GM08714 (cell line): Measurements from ENCODE around the gene CNTFR.

ENCODE experiments used
- H3K4me3 ChIP-seq: fragments of 200-500 bp; sonication (Bioruptor generic); 2 replicates; pipeline ENCODE4 v1.5.1; 2014; ENCODE audit warnings: mild to moderate bottlenecking, low read length, inconsistent platforms
- ZNF274 ChIP-seq: IDR thresholded peaks from 2 replicates; pipeline ENCODE4 v1.6.1; 2012; ENCODE audit warnings: mild to moderate bottlenecking, low read depth, low read length

CNTFR gene

DNA sequence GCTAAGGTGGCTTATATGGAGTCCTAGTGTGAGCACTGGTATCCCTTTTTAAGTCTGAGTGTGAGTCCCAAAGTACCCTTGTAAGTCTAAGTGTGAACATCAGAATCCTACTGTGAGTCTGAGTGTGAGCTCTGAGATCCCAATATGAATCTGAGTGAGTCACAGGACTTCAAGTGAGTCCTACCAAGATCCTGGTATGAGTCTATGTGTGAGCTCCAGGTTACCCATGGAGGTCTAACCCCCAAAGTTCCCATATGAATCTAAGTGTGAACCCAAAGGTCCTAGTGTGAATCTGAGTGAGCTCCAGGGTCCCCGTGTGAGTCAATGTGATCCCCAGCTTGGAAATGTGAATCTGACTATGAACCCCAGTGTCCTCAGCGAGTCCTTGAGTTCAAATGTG, 2.3 kb downstream of the CNTFR start:
- TF ChIP-seq ZNF274, result no peak
- H3K4me3 ChIP-seq, result no peak overlapping the region

- no peak for TF ChIP-seq ZNF274
- H3K4me3 ChIP-seq, result no peak overlapping the region
These were observed 3.4 kb downstream of the CNTFR start for GRCh38 chr9:34585946-34586669.

DNA sequence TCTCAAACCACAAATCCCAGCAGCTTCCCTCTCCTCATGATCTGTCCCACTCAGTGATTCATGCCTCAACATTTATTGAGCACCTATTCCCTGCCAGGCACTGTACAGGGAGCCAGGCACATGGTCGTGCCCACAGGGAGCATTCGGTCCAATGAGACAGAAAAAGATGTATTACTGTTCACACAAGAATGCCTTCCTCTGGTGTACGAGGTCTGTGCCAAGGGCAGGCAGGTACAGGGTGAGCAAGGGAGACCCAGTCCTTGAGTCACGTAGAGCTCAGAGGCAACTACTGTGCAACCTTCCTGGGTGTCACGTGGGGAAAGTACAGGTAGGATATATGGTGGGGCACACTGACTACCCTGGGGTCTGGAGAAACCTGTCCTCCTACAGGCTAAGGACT, 4.6 kb downstream of the CNTFR start:
- H3K4me3 ChIP-seq, result no peak overlapping the region
- TF ChIP-seq ZNF274, result no peak

DNA sequence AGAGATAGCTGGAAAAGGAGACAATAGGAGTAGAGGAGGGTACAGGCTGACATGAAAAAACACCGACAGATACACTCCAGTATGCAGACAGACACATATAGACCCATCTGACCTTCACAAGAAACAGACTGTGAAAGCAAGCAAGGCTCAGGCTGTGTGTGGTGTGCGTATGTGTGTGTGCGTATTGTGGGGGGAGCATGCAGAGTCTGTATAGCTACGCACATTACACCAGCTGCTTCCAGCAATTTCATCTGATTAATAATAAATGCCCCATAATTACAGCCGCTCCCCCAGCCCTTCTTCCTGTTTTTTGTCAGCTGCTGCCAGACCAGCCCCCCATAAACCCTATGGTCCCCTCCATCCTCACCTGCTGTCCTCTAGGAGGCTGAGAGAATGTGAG, 6.7 kb downstream of the CNTFR start:
- TF ChIP-seq ZNF274, result no peak
- H3K4me3 ChIP-seq, result no peak overlapping the region

DNA sequence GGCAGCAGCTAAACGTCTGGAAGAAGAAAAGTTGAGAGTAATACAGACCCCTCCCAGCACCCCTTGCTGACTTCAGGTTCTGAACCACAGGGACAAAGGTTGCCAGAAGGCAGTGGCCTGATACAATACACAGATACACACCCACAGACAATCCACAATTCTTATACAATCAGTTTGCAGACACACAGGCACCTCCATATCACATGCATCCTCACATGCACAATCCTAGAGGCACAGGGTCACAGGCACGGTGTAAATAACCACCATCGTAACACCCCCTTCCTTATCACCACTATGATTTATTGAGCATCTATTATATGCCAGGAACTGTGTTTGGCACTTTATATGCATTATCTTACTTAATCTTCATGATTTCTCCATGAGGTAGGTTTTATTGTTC, 8.2 kb downstream of the CNTFR start:
- TF ChIP-seq ZNF274, result no peak
- H3K4me3 ChIP-seq, result no peak overlapping the region

DNA sequence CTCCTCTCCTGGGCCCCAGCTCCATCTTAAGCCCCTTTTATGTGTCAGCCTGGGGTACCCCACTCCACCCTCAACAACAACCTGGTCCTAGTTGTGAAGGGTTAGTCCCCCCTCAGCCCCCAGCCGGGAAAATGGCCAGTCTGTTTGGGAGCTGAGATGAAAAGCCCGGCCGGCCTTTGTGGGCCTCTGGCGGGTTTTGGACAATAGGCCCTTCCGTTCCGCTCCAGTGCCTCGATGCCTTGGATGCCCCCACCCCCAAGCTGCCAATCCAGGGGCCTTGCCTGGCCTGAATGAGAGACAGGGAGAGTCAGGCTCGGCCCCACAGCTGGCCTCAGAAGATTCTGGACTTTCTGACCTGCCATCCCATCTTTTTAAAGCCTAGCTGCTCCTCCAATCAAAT, 9.2 kb downstream of the CNTFR start:
- no peak overlapping the region for H3K4me3 ChIP-seq
- TF ChIP-seq ZNF274, result no peak

DNA sequence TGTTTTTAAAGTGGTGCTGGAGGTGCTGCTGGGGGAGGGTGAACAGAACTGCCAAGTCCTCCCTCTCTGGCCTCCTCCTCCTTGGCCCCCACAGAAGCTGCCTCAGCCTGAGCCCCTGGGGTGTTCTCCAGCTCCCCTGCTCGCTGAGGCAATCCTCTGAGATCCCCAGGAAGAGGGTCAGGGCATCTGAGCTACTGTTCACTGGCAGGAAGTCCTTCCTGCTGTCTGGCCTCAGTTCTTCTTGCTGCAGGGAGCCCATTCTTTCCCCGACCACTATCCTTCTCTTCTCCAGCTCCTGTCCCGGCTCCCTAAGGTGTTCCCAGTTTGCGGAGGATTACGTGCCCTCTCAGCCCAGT, 9.7 kb downstream of the CNTFR start:
- no peak overlapping the region for H3K4me3 ChIP-seq
- TF ChIP-seq ZNF274, result no peak

DNA sequence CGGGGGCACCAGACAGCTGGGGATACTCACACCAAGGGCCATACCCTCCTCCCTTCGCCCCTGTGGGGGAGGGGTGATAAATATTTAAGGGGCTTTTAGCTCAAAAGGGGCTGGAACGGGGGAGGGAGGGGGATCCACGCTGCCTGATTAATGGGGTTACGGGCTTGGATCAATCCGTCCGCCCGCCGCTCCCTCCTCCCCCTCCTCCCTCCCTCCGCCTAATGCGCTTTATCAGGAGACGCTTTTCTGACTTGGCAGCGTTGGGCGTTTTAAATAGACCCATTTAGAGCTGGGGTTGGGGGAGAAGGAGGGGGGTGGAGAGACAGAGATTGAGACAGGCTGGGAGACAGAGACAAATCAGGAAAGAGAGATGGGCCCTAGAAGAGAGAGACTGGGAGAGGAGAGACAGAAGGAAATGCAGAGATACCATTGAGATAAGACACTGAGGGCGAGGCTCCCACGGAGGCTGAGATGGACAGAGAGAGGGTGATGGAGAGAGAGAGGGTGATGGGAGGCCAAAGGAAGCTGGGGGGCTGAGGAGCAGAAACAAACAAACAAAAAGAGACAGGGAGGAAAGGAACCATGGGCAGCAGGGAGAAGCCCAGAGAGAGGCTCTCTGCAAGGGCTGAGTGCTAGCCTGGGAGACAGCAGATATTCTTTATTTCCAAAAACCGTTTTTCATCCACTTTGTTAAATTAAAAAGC, 10.3 kb downstream of the CNTFR start:
- no peak overlapping the region for H3K4me3 ChIP-seq
- no peak for TF ChIP-seq ZNF274

- H3K4me3 ChIP-seq, result no peak overlapping the region
- TF ChIP-seq ZNF274, result no peak
These were observed 11.1 kb downstream of the CNTFR start for GRCh38 chr9:34578241-34579103.

- no peak overlapping the region for H3K4me3 ChIP-seq
- TF ChIP-seq ZNF274, result no peak
These were observed 11.9 kb downstream of the CNTFR start for GRCh38 chr9:34577400-34578240.

DNA sequence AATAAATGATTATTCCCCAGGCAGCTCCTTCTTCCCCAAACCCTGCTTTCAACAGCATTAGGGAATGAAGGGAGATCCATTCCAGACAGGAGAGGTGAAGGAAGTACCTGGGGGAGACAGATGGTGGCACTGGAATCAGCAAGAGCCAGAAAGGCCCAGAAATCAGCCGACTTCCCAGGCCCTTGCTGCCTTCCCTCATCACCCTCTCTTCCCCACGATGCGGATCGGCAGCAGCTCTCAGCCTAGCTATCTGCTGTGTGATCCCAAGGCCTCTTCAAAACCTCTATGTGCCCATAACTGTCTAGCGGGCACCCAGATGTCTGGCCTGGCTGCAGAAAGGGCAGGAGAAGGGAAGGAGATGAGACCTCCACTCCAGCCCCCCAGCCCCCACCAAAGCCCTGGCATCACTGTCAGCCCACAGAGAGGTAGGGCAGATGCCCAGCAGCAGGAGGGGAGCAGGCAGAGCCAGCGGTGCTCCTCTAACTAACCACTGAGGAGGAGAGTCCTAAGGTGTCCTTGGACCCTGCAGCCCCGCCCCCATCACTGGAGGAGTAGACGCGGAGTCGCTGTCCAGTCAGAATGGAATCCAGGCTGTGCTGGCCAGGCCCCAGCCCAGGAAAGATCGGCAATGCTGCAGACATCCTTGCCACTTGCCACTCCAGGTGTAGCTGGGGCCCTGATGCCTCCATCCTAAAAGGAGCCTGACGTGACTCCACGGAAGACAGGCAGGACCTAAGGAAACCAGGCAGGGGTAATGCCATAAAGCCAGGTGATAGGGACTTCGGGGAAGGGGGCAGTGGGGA, 12.7 kb downstream of the CNTFR start:
- no peak for TF ChIP-seq ZNF274
- H3K4me3 ChIP-seq, result no peak overlapping the region

GRCh38 chr9:34575862-34576596, 13.5 kb downstream of the CNTFR start:
- H3K4me3 ChIP-seq, result no peak overlapping the region
- TF ChIP-seq ZNF274, result no peak

DNA sequence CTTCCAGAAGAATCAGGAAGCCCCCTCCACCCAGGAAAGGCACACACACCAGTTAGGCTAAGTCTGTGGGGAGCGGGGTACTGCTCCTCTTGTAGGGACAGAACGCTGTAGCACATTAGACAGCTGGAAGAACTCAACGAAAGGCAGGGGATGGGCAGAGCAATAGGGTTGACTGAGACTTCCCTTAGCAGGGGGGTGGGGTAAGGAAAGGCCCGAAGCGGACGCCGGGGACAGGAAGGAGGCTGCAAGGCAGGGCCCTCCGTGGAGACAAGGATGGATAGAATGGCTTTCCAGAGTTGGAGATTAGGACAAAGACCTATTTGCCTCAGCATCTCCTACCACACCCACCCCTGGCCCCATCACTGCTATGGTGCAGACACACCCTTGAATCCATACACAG, 14.3 kb downstream of the CNTFR start:
- H3K4me3 ChIP-seq, result no peak overlapping the region
- no peak for TF ChIP-seq ZNF274

- H3K4me3 ChIP-seq, result no peak overlapping the region
- no peak for TF ChIP-seq ZNF274
These were observed 15.0 kb downstream of the CNTFR start for GRCh38 chr9:34574571-34574970.
